Stimulated activated CD8-positive, alpha-beta memory T cell treated with anti-CD3 and anti-CD28 coated beads, Interleukin-4, amount 100 ng/mL, for 48 hours (primary cell): ENCODE data around the gene PPP4C.
A peak's percentile ranks its signal among the peaks of the same experiment; 100 is the strongest.

Experiments
- DNase-seq: peaks from one replicate; pipeline ENCODE4 v3.0.0-alpha.2; 2020

Gene PPP4C

DNA sequence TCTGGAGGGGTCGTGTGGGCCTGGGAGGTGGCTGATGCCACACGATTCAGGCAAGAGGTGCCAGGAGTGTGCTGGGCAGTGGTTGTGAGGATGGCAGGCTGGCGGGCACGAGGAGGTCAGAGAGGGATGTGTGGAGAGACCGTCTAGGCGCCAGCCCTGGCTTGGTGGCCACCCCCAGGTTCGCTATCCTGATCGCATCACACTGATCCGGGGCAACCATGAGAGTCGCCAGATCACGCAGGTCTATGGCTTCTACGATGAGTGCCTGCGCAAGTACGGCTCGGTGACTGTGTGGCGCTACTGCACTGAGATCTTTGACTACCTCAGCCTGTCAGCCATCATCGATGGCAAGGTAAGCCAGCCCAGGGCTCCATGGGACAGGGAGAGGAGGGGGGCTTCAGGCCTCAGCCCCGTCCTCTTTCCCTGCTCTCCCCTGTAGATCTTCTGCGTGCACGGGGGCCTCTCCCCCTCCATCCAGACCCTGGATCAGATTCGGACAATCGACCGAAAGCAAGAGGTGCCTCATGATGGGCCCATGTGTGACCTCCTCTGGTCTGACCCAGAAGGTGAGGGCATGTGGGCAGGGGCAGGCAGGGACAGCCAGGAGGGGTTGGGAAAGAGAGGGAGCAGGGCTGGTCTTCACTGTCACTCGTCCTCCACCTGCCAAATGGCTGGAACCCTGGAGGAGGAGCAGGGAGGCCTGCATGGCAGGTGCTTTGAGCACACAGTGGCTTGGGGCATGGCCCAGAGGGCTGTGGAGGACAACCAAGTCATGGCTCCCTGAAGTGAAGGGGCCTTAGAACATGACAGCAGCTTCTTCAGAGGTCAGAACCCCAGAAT is 7.6 kb downstream of the PPP4C start:
- no peak for DNase-seq

DNA sequence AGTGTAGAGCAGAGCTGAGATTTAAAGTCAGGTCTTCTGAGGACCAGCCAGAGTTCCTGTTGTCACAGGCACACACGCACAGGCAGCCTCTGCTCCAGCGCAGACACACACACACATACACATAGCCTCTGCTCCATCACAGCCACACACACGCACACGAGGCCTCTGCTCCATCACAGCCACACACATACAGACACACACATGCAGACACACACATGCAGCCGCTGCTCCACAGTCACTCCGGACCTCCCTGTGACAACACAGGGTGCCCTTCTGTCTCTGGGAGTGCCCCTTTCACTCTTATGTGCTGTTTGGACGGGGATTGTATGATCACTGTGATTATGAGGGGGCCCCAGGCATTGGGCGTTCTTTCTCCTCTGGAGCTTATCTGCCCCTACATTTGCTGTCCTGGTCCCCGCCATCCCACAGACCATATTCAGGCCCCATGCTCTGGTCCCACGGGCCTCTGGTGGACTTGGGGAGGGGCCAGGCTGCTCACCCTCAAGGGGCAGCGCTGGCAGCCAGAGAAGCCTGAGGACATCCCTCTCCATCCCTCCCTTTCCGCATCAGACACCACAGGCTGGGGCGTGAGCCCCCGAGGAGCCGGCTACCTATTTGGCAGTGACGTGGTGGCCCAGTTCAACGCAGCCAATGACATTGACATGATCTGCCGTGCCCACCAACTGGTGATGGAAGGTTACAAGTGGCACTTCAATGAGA is 8.5 kb downstream of the PPP4C start:
- no peak for DNase-seq

DNA sequence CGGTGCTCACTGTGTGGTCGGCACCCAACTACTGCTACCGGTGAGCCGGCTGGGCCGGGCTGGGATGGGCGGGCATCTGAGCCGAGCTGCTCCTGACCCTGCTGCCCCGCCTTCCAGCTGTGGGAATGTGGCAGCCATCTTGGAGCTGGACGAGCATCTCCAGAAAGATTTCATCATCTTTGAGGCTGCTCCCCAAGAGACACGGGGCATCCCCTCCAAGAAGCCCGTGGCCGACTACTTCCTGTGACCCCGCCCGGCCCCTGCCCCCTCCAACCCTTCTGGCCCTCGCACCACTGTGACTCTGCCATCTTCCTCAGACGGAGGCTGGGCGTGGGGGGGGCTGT is 9.0 kb downstream of the PPP4C start:
- no peak for DNase-seq

DNA sequence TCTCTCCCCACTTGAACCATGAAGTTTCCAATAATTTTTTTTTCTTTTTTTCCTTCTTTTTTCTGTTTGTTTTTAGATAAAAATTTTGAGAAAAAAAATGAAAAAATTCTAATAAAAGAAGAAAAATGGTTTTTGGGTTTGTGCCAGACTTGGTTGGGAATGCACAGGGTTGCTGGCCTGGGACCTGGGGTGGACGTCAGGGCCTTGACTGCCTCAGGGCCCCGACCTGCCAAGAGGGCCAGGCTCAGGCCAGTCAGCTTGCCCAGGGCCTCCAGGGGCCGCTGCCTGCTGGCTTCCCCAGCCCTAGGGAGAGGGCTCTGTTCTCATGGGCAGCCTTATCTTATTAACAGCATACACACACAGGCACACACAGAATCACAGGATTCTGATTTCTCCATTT is 9.5 kb downstream of the PPP4C start:
- no peak for DNase-seq

DNA sequence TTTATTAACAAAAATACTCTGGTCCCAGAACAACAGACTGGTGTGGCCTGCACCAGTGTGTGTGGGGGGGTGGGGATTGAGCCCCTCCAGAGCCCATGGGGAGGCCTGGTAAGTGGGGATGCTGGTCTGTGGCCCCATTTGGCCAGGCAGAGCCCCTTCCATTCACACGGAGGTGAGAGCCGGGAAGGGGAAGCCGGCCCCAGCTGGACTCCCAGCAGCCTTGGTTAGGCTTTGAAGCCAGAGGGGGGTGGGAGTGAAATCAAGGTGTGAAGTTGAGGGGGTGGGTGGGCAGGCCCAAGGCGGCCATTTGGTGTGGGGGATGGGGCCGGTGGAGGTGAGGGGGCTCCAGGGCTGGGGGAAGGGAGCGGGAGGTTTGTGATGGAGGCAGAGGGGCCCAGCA is 10.0 kb downstream of the PPP4C start:
- DNase-seq = no peak

DNA sequence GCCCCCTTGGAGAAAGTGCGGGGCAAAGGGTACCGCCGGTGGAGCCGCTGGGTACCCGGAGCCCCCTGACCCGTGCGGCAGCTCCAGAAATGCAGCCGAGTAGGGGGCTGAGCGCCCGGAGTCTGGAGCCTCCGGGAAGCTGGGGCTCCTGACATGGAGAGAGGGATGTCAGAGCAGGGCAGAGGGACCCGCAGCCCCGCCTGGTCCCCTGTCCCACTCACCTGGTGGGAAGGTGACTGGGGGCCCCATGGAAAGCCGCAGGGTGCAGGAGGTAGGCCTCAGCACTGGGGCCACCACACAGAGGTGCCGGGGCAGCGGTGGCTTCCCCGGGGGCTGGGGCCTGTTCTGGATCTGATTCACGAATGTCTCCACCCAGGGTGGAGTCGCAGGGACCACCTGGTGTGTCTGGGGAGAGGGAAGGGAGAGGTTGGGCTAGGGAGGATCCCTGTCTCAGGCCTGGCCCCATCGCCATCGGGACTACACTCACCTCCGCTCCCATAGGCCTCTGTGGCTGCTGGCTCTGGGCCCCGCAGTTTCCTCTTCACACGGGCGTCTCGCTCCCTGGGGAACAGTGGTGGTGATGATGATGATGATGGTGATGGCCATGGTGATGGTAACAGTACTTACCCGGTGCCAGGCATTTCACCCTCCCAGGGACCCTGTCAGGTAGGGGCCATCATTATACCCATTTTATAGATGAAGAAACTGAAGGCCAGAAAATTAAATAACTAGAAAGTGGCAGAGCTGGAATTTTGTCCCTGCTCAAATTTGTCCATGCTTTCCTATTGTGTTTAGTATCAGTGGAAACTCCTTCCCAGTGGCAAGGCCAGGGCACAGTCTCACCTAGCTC is 10.7 kb downstream of the PPP4C start:
- DNase-seq = no peak

DNA sequence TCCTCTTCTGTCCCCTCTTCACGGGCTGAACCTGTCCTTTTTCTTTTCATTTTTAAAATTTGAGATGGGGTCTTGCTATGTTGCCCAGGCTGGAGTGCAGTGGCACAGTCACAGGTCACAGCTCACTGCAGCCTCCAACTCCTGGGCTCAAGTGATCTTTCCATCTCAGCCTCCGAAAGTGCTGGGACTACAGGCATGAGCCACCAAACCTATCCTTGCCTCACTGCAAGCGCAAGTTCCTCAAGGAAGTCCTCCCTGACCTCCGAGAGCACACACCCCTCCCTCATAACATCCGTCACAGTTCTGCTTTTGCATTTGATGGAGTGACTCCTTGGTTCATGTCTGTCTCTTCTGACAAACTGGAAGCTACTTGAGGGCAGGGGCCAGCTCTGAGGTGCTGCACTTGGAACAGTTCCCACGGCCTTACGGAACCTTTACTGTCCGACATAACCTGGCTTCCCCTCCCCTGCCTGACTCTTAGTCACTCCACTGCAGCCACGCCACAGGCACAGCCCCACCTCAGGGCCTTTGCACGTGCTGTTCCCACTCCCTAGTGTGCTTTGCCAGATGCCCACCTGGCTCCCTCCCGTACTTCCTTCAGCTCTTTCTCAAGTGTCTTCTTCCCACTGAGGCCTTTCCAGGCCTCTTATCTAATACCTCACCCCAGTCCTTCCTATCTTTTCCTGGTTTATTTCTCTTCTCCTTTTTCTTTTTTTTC is 11.5 kb downstream of the PPP4C start:
- DNase-seq = no peak

DNA sequence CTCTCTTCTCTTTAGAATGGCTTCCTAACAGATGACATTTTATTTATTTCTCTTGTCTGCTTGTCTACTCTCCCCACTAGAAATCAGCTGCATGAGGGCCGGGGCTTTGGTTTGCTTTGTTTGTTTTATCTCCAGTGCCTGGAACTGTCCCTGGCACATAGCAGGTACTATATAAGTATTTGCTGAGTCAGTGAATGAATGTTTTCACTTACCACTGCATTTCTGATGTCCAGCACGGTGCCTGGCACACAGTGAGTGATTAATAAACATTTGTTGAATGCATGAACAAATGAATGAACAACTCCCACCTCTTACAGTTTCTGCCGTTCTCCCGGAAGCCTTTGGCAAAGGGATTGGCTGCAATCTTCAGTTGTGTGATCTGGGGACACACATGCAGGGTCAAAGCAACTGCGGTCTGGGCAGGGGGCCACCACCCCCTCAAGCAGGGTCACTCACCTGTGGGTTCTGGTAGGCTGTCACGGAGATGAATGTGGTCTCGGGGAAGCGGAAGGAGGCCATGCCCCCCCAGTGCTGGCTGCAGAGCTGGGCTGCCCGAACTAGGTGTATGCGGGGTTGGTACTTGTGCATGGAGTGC is 12.5 kb downstream of the PPP4C start:
- no peak for DNase-seq

DNA sequence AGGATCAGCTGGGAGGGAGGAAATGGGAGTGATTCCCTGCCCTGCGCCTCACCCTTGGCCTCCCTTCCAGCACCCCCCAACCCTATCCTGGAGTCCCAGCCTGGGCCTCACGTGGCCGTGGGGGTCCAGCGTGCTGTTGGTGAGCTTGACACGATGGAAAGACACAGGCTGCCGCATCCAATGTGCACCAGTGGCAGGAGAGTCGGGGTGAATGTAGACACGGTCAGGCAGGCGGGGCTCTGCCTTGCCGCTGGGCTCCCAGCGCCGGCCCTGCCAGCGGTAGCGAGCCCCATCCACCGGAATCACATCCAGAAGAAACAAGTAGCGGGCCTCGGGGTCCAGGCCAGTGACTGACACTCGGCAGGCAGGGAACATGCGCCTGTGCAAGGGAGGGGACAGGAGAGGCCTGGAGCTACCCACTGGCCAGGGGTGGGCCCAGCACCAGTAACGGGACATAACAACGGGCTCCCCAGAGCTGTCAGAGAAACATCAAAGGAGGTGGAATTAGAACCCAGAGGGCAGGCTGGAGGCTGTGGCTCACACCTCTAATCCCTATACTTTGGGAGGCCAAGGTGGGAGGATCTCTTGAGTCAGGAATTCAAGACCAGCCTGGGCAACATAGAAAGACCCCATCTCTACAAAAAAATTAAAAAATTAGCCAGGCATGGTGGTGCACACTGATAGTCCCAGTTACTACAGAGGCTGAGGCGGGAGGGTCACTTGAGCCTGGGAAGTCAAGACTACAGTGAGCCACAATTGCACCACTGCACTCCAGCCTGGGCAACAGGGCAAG is 13.2 kb downstream of the PPP4C start:
- no peak for DNase-seq

DNA sequence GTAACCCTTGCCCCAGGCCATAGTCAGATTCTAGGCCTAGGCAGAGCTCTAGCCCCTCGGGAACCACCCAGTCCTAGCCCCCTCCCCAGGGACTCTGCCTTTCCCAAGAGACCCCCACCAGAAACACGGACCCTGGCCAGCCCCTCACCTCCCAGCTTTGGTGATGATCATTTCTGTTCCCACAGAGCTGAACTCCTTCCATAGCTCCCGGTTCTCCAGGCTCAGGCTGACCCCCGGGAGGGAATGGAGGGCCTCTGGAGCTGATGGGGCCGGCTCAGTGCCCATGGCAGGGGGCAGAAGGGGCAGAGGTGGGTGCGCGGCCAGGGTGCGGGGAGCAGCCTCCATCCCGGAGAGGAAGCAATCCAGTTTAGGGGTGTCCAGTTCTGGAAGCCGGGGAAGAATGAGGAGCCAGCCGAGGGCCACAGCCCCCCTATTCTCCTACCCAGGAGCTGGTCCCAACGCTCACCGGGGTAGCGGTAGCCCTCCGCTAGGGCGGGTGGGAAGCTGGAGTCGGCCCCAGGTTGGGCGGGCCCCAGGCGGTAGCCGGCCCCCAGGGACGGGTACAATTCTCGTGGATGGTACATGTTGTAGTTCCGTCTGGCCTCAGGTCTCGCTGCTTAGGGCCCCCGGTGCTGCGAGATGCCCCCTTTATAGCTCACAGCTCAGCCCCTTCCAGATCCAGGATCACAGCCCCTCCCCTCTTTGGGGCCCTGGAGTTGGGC is 15.0 kb downstream of the PPP4C start:
- no peak for DNase-seq

DNA sequence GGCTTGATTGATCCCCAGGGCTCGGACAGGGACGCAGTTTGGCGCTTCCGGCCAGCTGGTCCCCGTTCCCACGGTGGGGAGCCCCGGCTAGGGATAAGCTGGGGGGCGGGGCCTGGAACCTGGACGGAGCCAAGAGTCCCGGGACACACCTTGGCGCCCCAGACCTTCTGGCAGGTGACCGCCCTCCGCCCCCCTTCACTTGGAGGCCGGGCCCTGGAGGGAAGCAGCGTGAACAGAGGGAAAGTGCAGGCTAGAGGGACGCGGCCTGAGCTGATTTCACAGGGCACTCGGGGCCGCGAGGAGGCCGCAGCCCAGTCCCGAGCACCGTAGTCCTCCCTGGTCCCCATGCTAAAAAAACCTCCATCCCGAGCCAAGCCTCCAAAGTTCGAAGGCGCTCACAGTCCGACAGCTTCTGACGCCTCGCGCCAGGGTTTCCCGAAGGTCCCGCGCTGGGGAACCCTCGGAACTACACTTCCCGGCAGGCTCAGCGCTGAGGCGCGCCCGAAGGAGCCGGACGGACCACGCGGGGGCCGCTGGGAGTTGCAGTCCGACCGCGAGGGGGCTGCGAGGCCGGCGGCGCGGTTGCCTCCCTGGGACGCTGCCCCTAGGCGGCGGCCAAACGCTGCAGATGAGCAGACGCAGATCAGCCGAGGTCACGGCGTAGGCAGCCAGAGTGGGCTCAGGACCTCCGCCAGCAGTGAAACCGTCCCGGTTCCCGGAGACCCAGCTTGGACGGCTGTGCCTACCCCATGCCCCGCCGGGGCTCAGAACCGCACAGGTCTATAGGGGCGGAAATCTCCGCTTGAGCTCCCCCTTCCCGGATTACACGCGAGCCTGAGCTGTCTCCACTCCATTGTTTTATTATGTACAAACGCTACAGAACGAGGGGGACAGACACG is 15.9 kb downstream of the PPP4C start, which contains the start of gene TBX6:
Gene TBX6, minus strand, starts transcription at position 451 of the 899 bp plus-strand sequence. CDS start 731 bp downstream, outside the sequence.
- DNase-seq = peak; percentile 96

DNA sequence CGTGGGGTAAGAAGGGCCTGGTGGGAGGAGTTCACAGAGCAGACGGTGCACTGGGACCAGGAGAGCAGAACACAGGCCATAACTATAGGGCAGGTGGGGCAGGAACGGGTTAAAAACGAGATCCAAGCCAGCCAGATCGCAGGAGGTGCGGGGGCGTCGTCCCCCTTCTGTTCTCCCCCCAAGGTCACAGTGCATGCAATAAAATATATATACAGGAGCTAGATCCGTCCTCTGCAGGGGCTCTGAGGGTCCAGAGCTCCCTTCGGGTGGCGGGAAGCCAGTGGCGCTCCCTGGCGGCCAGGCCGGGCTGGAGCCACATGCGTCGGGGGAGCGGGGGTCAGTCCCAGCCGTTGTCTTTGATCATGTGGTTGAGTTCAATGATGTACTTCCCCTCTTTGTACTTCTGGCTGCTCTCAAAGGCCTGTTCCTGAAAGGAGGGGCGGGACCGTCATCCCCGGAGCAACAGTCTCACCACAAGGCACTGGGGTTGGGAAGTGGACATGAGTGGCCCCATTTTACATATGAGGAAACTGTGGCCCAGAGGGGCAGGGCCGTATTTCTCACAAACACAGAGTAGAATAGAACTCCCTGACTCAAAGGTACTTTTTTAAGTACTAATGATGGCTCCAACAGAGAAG is 16.7 kb downstream of the PPP4C start:
- peak; percentile 85 for DNase-seq

DNA sequence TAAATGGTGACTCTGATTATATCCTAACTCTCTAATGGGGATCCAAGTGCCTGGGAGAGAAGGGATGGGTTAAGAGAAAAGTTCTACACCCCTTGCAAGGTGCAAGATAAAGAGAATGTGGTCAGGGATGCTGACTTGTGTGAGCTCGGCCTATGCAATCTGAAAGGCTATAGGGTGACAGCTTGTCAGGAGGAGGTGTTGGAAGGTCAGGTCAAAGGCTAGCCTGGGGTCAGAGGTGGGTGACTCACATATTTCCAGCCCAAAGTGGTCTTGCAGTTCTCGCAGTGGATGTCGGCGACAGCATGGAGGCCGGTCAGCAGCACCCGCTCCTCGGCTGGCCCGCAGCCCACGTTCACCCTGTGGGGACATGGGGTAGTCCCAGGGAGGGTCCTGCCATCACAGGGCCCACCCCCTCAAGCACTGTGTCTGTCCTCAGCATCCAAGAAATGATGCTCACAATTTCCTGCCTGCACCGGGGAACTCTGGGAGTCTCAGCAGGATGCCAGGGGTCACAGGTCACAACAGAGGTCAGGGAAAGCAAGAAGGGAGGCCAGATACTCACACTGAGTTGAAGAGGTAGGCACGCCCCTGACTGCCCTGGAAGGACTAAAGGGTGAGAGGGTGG is 18.9 kb downstream of the PPP4C start:
- DNase-seq = no peak

DNA sequence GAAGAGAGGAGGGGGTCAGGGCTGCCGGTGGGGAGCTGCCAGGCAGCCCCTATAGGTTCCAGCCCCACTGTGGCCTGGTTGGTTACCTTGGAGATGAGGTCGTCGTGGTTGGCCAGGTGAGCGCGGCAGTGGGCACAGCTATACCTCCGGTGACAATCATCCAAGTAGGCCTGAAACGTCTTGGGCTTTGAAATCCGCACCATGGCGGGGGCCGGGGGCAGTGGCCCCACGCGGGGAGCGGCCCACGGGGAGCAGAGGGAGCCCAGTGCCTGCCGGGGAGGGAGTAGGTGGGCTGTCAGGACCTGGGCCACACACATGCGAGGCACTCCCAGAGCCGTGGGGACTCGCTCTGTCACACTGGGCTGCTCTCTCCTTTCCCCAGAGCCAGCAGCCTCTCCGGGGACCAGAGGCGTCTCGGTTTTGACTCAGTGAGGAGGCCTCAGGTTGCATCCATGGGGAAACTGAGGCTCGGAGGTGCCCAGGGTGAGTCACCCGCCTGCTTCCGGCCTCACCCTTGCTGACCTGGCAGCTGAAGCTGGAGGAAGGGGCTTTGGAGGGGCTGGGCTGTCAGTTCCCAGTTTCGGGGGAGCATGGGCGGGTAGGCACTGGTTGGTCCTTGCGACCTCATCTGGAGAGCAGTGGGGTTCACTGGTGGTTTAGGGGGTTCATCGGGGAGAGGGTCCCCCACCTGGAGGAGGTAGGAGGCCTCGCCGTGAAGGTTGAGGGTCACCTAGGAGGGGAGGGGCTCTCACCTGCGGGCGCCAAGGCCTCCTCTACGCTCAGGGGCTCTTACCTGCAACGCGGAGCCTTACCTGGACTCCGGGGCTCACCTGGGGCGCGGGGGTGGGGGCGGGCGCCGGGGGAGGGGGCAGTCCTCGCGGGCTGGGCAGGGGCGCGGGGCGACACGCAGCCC is 19.6 kb downstream of the PPP4C start:
- DNase-seq = no peak

DNA sequence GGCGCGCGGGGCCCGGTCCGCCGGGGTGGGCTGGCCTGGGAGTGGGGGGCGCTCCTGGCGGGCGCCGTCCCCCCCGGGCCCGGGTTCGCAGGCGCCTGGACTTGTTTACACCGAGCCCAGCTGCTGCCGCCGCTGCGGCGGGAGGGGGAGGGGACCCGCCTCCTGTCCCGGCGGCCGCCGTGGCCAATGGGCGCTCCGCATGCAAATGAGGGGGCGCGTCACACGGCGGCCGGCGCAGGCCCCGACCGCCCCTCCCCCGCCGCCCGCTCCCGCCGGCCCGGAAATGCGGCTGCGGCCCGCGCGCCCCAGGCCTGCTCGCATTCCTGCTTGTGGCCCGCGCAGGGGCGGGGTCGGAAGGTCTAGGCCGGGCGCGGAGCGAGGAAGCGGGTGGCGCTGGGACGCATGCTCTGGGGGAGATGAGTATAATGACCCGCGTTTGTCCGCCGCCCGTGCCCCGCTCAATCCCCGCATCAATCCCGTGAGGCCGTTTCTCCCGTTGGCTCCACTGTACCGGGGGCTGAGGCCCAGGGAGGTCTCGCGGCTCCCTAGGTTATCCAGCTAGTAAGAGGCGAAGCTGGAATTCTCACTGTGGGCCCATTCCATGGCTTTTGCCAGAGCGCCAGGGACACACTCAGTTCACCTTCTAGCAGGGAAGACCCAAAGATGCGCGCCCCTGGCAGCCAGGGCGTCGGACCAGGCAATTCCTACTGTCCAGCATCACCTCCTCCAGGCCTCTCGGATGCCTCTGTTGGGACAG is 20.5 kb downstream of the PPP4C start, which contains the start of gene YPEL3:
Gene YPEL3, minus strand, starts transcription at position 109 of the 757 bp plus-strand sequence. CDS start 731 bp downstream, outside the sequence.
- peak; percentile 89 for DNase-seq

DNA sequence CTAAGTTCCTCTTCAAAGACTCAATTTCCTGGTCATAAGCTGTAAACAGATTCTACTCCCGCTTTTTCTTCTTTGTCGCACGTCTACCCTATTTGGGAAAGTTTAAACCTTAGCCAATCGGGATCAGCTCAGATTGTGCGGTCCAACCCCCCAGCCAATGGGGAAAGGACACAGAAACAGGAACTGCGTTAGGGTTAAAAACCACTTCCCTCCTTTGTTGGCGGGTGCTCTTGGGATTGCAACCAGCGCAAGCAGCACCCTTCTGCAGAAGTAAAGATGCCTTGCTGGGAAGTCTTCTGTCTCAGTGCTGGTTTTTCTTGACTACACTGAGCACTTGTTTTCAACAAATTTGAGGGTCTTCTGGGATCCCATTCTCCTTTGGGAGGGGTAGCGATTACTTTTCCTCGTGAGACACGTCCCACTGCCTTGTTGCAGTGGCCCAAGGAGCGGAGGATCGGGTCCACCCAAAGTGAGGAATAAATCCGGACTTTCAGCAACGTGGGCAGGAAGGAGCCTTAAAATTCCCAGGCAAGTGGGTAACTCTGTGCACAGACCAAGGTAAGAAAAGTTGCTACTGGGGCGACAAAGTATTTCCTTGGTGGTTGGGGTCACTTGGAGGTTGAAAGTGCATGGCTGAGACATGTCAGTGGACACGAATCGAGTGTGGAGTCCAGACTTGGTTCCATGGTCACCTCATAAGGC is 21.2 kb downstream of the PPP4C start:
- no peak for DNase-seq
